Subcutaneous adipose tissue (tissue), 4 donors: ENCODE results near the gene SLC47A1. TPM values are rescaled to one million over a fixed set of nuclear protein-coding genes. Genes with fewer than 3 reads are reported as not detected.

Experiments used
- total RNA-seq, 4 donors: library from RNA; depleted of rRNA; stranded (reverse); fragments of >200 nt; gene quantifications; one replicate each; pipeline ENCODE4 v1.1.0, GENCODE V29; 2016
- TF ChIP-seq, protein P1 (sequence below): fragments of 450-650 bp; IDR thresholded peaks from one replicate; pipeline ENCODE4 v1.5.1; 2016; ENCODE audit warnings: low read depth, mild to moderate bottlenecking, control low read depth, antibody characterized with exemption, moderate library complexity

Gene SLC47A1
- total RNA-seq, 4 donors from 2014 or later, result 1.3 to 9.2 (median 3.8) TPM

DNA sequence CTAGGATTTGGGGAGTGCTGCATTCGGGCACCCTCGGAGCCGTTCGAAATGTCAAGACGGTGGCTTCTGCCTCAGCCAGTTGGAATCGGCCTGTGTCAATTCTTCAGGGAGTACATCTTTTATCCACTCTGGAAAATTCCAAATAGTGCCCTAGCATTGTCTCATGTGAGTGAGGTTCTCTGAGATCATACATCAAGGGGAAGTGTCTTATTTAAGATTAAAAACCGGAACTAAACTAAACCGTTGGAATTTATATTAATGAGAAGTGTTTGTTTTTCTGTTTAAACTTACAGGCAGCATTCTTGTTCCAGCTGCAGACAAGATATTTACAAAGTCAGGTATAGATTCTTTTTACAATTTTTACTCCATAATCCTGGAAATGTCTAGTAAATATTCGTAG, 56.8 kb downstream of the SLC47A1 start:
- TF ChIP-seq, protein P1, sequence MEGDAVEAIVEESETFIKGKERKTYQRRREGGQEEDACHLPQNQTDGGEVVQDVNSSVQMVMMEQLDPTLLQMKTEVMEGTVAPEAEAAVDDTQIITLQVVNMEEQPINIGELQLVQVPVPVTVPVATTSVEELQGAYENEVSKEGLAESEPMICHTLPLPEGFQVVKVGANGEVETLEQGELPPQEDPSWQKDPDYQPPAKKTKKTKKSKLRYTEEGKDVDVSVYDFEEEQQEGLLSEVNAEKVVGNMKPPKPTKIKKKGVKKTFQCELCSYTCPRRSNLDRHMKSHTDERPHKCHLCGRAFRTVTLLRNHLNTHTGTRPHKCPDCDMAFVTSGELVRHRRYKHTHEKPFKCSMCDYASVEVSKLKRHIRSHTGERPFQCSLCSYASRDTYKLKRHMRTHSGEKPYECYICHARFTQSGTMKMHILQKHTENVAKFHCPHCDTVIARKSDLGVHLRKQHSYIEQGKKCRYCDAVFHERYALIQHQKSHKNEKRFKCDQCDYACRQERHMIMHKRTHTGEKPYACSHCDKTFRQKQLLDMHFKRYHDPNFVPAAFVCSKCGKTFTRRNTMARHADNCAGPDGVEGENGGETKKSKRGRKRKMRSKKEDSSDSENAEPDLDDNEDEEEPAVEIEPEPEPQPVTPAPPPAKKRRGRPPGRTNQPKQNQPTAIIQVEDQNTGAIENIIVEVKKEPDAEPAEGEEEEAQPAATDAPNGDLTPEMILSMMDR, result no peak

DNA sequence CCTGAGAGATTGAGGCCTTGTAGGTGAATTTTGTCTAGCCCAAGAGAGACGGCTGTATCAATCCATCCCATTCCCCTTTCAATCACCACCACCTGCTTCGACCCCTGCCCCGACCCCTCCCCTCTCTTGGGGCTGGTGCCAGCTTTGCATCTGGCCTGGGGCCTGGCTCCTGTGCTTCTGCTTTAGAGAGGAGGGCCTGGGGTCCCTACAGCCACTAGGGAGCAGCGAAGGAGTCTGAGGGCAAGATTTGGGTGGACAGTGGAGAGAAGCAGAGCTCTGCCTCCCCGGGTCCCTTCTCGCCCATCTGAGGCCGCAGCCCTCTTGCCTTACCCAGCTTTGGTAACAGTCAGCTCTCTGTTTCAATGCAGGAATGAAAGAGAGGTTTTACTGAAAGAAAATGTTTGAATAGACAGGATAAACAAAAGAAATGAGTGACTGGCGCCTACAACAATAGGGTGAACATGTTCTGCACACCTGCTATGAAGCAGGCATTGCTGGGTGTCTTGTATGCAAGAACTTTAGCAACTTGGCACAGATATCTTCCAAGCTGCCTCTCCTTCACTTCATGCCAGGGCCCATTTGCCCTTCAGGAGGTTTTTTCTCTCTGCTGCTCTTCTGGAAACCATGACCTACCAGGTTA, 57.4 kb downstream of the SLC47A1 start:
- TF ChIP-seq, protein P1, result no peak

DNA sequence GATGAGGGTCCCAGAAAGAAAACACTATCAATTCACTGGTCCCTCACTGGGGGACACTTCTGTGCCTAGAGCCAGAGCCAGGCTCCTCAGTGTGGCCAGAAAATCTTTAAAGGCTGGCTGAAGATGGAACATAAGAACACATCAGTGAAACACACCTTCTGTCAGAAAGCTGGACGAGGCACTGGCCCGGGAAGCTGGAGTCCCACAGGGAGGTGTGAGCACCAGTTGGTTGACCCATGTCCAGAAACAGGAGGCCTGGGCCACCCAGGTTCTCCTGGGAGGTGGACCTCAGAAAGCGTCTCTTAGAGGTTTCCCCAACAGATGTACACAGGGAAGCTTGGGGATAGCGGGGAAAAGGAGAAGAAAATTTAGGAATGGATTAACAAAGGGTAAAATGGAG, 58.7 kb downstream of the SLC47A1 start:
- TF ChIP-seq, protein P1, result no peak

DNA sequence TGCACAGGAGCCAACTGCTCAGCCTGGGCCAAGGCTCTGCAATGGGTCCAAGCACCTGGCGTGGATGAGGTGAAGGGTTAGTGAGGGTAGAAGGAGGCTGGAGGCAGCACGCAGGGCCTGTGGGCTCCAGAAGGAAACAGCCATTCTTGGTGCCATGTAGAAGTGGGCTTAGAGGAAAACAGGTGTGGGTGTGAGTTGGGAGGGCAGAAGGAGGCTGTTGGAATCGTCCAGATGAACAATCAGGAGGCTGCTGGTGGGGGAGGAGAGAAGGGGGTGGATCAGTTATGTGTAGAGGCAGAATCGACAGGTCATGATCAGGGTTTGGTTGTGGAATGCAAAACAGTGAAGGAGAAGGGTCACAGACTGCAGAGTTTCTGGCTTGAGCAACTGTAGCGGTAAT, 63.2 kb downstream of the SLC47A1 start:
- TF ChIP-seq, protein P1, result no peak

DNA sequence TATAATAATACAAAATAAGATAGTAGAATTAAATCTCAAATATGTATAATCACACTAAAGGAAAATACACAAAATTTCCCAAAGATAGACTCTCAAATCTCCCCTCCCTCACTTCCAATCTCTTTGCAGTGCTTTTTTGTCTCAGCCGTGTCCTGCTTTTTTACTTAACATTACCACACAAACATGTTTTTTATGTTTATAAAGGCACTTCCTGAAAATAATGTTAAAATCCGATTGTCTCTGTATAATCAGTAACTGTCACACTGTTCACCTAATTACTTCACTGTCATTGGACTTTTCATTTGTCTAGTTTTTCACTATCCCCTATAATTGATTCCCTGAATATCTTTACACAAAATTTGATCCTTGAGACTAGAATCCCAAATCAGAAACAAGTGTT, 76.7 kb downstream of the SLC47A1 start:
- TF ChIP-seq, protein P1, result no peak

DNA sequence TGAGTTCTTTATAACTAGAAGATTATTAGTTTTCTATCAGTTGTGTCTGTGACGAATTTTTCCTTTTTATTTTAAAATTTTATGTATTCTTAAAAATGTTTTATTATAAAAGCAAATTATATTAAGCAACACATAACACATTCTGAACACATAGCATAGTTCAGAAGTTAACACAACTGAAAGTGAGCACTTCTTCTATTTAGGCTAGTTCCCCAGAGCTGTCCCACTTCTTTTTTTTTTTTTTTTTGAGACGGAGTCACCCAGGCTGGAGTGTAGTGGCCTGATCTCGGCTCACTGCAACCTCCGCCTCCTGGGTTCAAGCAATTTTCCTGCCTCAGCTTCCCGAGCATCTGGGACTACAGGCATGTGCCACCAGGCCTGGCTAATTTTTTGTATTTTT, 77.2 kb downstream of the SLC47A1 start:
- TF ChIP-seq, protein P1, result no peak

DNA sequence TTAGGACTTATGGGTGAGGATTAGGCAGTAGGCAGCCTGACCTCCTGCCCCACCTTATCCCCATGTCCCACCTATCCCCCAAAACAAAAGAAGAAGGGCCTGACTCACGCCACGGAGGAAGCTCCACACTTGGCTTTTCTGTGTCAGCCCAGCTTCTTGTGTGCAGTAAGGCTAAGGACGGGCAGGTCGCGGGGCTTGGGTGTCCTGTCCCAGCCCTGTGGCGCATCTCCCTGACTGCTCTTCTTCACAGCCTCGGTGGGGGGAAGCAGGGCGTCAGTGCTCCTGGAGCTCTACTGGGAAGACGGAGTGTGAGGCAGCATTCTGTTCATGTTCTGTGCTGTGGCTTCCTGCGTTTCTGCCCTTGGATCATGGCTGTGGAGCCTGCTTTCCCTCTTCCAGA, 80.3 kb downstream of the SLC47A1 start:
- TF ChIP-seq, protein P1, result no peak
